B cell (primary cell): Measurements from ENCODE around the gene IBA57.

Source experiments
- EZH2 ChIP-seq: IDR thresholded peaks from 2 replicates; pipeline ENCODE4 v1.6.1; 2012; ENCODE audit warnings: borderline replicate concordance, low read depth, mild to moderate bottlenecking, moderate library complexity, low read length; ENCODE audit not compliant: insufficient read depth, poor library complexity, severe bottlenecking
- TF ChIP-seq, protein P1 (sequence below): fragments of 200-600 bp; IDR thresholded peaks from one replicate; pipeline ENCODE4 v1.8.0; 2022; ENCODE audit warnings: antibody characterized with exemption, mild to moderate bottlenecking

DNA sequence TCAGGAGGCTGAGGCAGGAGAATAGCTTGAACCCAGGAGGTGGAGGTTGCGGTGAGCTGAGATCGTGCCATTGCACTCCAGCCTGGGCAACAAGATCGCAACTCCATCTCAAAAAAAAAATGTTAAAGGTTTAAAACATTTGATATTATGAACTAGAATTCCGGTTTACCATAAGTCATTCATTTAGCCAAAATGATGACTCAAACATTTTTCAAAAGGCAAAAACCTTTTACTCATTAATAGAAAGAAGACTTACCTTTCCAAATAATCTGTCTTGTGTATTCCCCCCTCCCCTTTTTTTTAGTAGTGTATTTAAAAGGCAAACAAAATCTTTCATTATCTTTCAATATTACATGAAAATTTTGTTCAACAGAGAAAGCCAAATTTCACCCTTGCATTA, 48.3 kb upstream of the IBA57 start:
- TF ChIP-seq, protein P1, sequence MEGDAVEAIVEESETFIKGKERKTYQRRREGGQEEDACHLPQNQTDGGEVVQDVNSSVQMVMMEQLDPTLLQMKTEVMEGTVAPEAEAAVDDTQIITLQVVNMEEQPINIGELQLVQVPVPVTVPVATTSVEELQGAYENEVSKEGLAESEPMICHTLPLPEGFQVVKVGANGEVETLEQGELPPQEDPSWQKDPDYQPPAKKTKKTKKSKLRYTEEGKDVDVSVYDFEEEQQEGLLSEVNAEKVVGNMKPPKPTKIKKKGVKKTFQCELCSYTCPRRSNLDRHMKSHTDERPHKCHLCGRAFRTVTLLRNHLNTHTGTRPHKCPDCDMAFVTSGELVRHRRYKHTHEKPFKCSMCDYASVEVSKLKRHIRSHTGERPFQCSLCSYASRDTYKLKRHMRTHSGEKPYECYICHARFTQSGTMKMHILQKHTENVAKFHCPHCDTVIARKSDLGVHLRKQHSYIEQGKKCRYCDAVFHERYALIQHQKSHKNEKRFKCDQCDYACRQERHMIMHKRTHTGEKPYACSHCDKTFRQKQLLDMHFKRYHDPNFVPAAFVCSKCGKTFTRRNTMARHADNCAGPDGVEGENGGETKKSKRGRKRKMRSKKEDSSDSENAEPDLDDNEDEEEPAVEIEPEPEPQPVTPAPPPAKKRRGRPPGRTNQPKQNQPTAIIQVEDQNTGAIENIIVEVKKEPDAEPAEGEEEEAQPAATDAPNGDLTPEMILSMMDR, result no peak
- no peak for TF ChIP-seq EZH2
